Measurements from ENCODE around the gene PRR16. TPM values are rescaled to one million over a fixed set of nuclear protein-coding genes. Genes with fewer than 3 reads are reported as not detected.

PRR16 gene
- total and polyA plus RNA-seq, 3 experiments from 2014 or later = not detected

DNA sequence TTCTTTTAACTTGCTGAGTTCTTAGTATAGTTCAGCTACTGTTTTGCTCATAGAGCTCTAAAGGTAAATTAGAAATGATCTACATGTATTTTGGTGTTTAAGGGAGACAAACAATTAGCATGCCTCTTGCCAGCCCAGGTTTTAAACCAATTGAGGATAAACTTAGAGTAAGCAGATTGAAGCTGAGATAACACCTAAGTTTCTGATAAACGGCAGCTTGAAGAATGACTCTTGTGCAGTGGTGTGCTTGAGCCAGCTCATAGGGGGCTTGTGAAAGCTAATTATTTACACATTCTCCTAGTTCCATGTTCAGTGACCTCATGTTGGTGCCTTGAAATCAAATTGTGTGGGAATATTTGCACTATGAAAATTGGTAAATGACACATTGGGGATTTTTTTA is 193.0 kb downstream of the PRR16 start:
- H3K9me3 Mint-ChIP-seq = peaks cover 0 to 8% (median 3%) of the 10 kb centered on the region in 5 donors
- H3K36me3 Mint-ChIP-seq = no peaks in the 10 kb centered on the region
- DNase-seq = no peak
- Histone ChIP-seq H3K36me3 (ENCODE audit: insufficient read depth, low read length) (no peaks in the 10 kb centered on the region), H3K27me3 (ENCODE audit: insufficient read depth, low read length, poor library complexity, severe bottlenecking) (no peaks in the 10 kb centered on the region), H3K4me3 (ENCODE audit: low read length) (no peak overlapping the region), H3K9me3 (ENCODE audit: low read length) (no peaks in the 10 kb centered on the region), H3K27ac (ENCODE audit: low read depth, low read length) (no peak overlapping the region), H3K4me1 (ENCODE audit: insufficient read depth, low read length) (no peaks in the 10 kb centered on the region)
- POLR2A ChIA-PET = no interaction called here
- CTCF ChIA-PET = no interaction called here
- no peaks in the 10 kb centered on the region for H3K27me3 Mint-ChIP-seq
- H3K4me1 Mint-ChIP-seq = no peaks in the 10 kb centered on the region
- no peak overlapping the region for H3K27ac Mint-ChIP-seq
- H3K4me3 Mint-ChIP-seq = no peak overlapping the region

DNA sequence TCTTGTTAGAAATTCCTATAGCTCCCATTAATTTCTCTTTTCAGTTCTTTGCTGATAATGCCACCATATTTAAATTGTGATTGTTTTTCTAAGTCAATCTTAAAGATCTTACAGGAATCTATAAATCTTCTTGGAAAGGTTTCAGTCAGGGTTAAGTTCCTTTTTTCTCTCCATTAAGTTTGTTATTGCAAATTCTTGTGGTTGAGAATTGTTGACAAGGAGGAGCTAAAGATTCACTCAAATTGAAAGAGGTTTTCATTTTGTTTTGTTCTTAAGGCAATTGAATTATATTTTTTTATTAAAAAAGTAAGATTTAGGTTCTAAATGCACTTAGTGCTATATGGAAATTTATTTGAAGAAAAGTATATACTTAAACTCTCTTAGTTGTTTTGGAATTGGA is 213.4 kb downstream of the PRR16 start:
- no peak overlapping the region for H3K27ac Mint-ChIP-seq
- no peaks in the 10 kb centered on the region for H3K4me1 ChIP-seq (ENCODE audit: insufficient read depth, low read length)
- H3K4me3 Mint-ChIP-seq = no peak overlapping the region
- H3K4me1 Mint-ChIP-seq = no peaks in the 10 kb centered on the region
- H3K27me3 Mint-ChIP-seq = no peaks in the 10 kb centered on the region
- no peak overlapping the region for H3K27ac ChIP-seq (ENCODE audit: low read depth, low read length)
- H3K9me3 Mint-ChIP-seq = peaks cover 0 to 21% (median 6%) of the 10 kb centered on the region in 5 donors
- H3K36me3 Mint-ChIP-seq = no peaks in the 10 kb centered on the region
- ChIA-PET CTCF (no interaction called here), POLR2A (no interaction called here)
- no peaks in the 10 kb centered on the region for H3K9me3 ChIP-seq (ENCODE audit: low read length)
- H3K27me3 ChIP-seq (ENCODE audit: insufficient read depth, low read length, poor library complexity, severe bottlenecking) = no peaks in the 10 kb centered on the region
- H3K36me3 ChIP-seq (ENCODE audit: insufficient read depth, low read length) = no peaks in the 10 kb centered on the region
- no peak for DNase-seq
- no peak overlapping the region for H3K4me3 ChIP-seq (ENCODE audit: low read length)

DNA sequence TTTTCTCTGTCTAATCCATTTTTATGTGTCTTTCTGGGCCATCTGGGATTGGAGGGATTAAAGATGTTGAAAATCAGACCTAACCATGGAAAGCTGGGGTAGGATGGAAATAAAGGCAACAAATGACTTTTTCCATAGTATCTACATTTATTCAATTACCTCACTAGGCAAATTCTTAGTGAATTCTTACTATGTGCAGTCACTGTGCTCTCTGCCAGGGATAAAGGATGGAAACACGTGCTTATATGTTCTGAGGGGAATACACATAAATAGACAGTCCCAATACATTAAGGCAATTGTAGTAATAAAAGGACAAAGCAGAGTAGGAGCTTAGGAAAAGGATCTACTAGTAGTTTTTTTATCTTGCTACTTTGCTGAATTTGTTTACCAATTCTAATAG is 214.2 kb downstream of the PRR16 start:
- Mint-ChIP-seq H3K4me3 (no peak overlapping the region), H3K4me1 (no peaks in the 10 kb centered on the region)
- CTCF ChIA-PET = interaction anchor here (0.5 kb wide), 1 partner anchor 23 kb away, joined by 3 read pairs; no protein-coding TSS in a partner anchor

DNA sequence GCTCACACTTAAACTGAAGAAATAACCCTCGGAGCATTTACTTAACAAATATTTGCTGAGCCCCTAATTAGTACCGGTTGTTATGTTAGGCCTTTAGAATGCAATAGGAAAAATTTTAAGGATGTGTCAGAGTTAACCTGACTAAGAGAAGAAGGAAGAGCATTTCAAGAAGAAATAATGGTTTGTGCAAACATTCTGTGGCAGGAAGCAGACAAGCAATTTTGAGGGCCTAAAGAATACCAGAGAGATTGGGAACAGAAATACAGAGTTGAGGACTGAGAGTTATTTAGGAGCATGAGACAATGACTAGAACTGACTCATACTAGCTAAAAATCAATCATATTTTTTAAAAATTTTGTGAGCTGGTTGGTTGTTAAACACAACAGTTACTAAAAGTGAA is 218.8 kb downstream of the PRR16 start:
- Mint-ChIP-seq H3K27me3 (no peaks in the 10 kb centered on the region), H3K4me1 (no peaks in the 10 kb centered on the region), H3K36me3 (no peaks in the 10 kb centered on the region), H3K4me3 (no peak overlapping the region), H3K27ac (no peak overlapping the region), H3K9me3 (peaks cover 0 to 25% (median 4%) of the 10 kb centered on the region in 5 donors)
- Histone ChIP-seq H3K27me3 (ENCODE audit: insufficient read depth, low read length, poor library complexity, severe bottlenecking) (no peaks in the 10 kb centered on the region), H3K4me3 (ENCODE audit: low read length) (no peak overlapping the region), H3K27ac (ENCODE audit: low read depth, low read length) (no peak overlapping the region), H3K4me1 (ENCODE audit: insufficient read depth, low read length) (no peaks in the 10 kb centered on the region), H3K9me3 (ENCODE audit: low read length) (no peaks in the 10 kb centered on the region), H3K36me3 (ENCODE audit: insufficient read depth, low read length) (no peaks in the 10 kb centered on the region)
- POLR2A ChIA-PET = no interaction called here
- DNase-seq = no peak
- CTCF ChIA-PET = no interaction called here

More for the DNA sequence above, 214.2 kb downstream of the PRR16 start:
- no peak overlapping the region for H3K4me3 ChIP-seq (ENCODE audit: low read length)
- Mint-ChIP-seq H3K9me3 (peaks cover 0 to 21% (median 6%) of the 10 kb centered on the region in 5 donors), H3K36me3 (no peaks in the 10 kb centered on the region), H3K27me3 (no peaks in the 10 kb centered on the region), H3K27ac (no peak overlapping the region)
- no peak overlapping the region for H3K27ac ChIP-seq (ENCODE audit: low read depth, low read length)
- DNase-seq = no peak
- no peaks in the 10 kb centered on the region for H3K36me3 ChIP-seq (ENCODE audit: insufficient read depth, low read length)
- POLR2A ChIA-PET = no interaction called here
- H3K27me3 ChIP-seq (ENCODE audit: insufficient read depth, low read length, poor library complexity, severe bottlenecking) = no peaks in the 10 kb centered on the region
- no peaks in the 10 kb centered on the region for H3K9me3 ChIP-seq (ENCODE audit: low read length)
- H3K4me1 ChIP-seq (ENCODE audit: insufficient read depth, low read length) = no peaks in the 10 kb centered on the region

DNA sequence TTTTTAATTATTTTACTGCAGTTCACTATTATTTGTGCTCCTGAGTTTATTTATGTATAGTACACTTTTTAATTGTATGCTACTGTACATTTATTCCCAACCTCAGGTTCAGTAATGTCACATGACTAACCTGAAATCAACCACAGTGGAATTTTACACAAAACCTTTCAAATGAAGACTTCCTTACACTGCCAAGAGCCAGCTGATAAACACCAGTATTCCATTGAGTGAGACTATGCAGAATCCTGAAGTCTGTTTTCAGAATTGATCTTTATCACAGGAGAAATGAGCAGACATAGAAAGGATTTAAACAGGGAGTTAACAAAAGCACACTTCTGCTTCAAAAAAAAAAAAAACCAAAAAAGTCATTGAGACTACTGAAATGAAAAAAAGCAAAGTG is 219.5 kb downstream of the PRR16 start:
- CTCF ChIA-PET = no interaction called here
- no peak for DNase-seq
- H3K9me3 ChIP-seq (ENCODE audit: low read length) = no peaks in the 10 kb centered on the region
- no peaks in the 10 kb centered on the region for H3K4me1 ChIP-seq (ENCODE audit: insufficient read depth, low read length)
- H3K27ac ChIP-seq (ENCODE audit: low read depth, low read length) = no peak overlapping the region
- Mint-ChIP-seq H3K9me3 (peaks cover 0 to 21% (median 5%) of the 10 kb centered on the region in 5 donors), H3K4me3 (no peak overlapping the region), H3K36me3 (no peaks in the 10 kb centered on the region), H3K4me1 (no peaks in the 10 kb centered on the region), H3K27ac (no peak overlapping the region), H3K27me3 (no peaks in the 10 kb centered on the region)
- no peaks in the 10 kb centered on the region for H3K36me3 ChIP-seq (ENCODE audit: insufficient read depth, low read length)
- no peaks in the 10 kb centered on the region for H3K27me3 ChIP-seq (ENCODE audit: insufficient read depth, low read length, poor library complexity, severe bottlenecking)
- H3K4me3 ChIP-seq (ENCODE audit: low read length) = no peak overlapping the region
- POLR2A ChIA-PET = no interaction called here

DNA sequence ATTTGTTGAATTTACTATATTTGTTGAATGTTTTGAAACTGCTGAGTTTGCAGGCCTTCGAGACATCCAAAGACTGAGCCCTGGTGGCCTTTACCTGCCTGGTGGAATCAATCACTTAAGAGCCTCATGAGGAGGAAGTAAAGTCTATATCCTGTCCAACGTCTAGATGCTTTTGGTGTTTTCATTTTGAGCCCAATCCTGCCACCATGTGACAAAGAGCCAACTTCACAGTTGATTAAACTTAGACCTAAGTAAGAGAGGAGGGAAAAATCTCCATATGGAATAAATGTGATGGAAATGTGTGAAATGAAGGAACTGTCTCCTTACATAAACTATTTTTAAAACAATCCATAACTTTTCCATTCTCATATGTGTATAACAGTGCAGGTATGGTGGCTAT is 220.1 kb downstream of the PRR16 start:
- no peaks in the 10 kb centered on the region for H3K36me3 Mint-ChIP-seq

GRCh38 chr5:120684749-120685415 is 220.8 kb downstream of the PRR16 start:
- H3K27me3 ChIP-seq (ENCODE audit: insufficient read depth, low read length, poor library complexity, severe bottlenecking) = no peaks in the 10 kb centered on the region
- H3K4me1 Mint-ChIP-seq = no peaks in the 10 kb centered on the region
- no peak overlapping the region for H3K4me3 Mint-ChIP-seq
- no peaks in the 10 kb centered on the region for H3K36me3 ChIP-seq (ENCODE audit: insufficient read depth, low read length)
- POLR2A ChIA-PET = no interaction called here
- H3K27me3 Mint-ChIP-seq = no peaks in the 10 kb centered on the region
- H3K27ac ChIP-seq (ENCODE audit: low read depth, low read length) = no peak overlapping the region
- H3K36me3 Mint-ChIP-seq = no peaks in the 10 kb centered on the region
- CTCF ChIA-PET = no interaction called here
- H3K4me3 ChIP-seq (ENCODE audit: low read length) = no peak overlapping the region
- DNase-seq = no peak
- H3K9me3 Mint-ChIP-seq = peaks cover 0 to 24% (median 8%) of the 10 kb centered on the region in 5 donors
- no peak overlapping the region for H3K27ac Mint-ChIP-seq
- no peaks in the 10 kb centered on the region for H3K4me1 ChIP-seq (ENCODE audit: insufficient read depth, low read length)
- no peaks in the 10 kb centered on the region for H3K9me3 ChIP-seq (ENCODE audit: low read length)

More for the DNA sequence above, 220.1 kb downstream of the PRR16 start:
- no peak overlapping the region for H3K27ac Mint-ChIP-seq
- POLR2A ChIA-PET = no interaction called here
- no peak overlapping the region for H3K4me3 Mint-ChIP-seq
- H3K36me3 ChIP-seq (ENCODE audit: insufficient read depth, low read length) = no peaks in the 10 kb centered on the region
- H3K27ac ChIP-seq (ENCODE audit: low read depth, low read length) = no peak overlapping the region
- H3K4me3 ChIP-seq (ENCODE audit: low read length) = no peak overlapping the region
- no peaks in the 10 kb centered on the region for H3K27me3 ChIP-seq (ENCODE audit: insufficient read depth, low read length, poor library complexity, severe bottlenecking)
- no peaks in the 10 kb centered on the region for H3K4me1 Mint-ChIP-seq
- no peaks in the 10 kb centered on the region for H3K9me3 ChIP-seq (ENCODE audit: low read length)
- no peaks in the 10 kb centered on the region for H3K4me1 ChIP-seq (ENCODE audit: insufficient read depth, low read length)
- DNase-seq = no peak
- CTCF ChIA-PET = no interaction called here
- H3K9me3 Mint-ChIP-seq = peaks cover 0 to 21% (median 8%) of the 10 kb centered on the region in 5 donors
- H3K27me3 Mint-ChIP-seq = no peaks in the 10 kb centered on the region

- H3K4me1 Mint-ChIP-seq = no peaks in the 10 kb centered on the region
- no peak overlapping the region for H3K4me3 Mint-ChIP-seq
- H3K27me3 ChIP-seq (ENCODE audit: insufficient read depth, low read length, poor library complexity, severe bottlenecking) = no peaks in the 10 kb centered on the region
- CTCF ChIA-PET = no interaction called here
- POLR2A ChIA-PET = no interaction called here
- no peaks in the 10 kb centered on the region for H3K36me3 Mint-ChIP-seq
- no peaks in the 10 kb centered on the region for H3K4me1 ChIP-seq (ENCODE audit: insufficient read depth, low read length)
- H3K9me3 ChIP-seq (ENCODE audit: low read length) = no peaks in the 10 kb centered on the region
- no peaks in the 10 kb centered on the region for H3K27me3 Mint-ChIP-seq
- H3K4me3 ChIP-seq (ENCODE audit: low read length) = no peak overlapping the region
- DNase-seq = no peak
- no peak overlapping the region for H3K27ac Mint-ChIP-seq
- H3K27ac ChIP-seq (ENCODE audit: low read depth, low read length) = no peak overlapping the region
- peaks cover 0 to 25% (median 2%) of the 10 kb centered on the region in 5 donors for H3K9me3 Mint-ChIP-seq
- H3K36me3 ChIP-seq (ENCODE audit: insufficient read depth, low read length) = no peaks in the 10 kb centered on the region
Observed at GRCh38 chr5:120690621-120691407, 226.7 kb downstream of the PRR16 start.

Data from CD8-positive, alpha-beta memory T cell (primary cell).